Tibial artery (tissue), 4 donors: ENCODE measurements around the gene NKX1-1.

ENCODE experiments used
- DNase-seq, 2 donors: peaks; one replicate each; pipeline ENCODE4 v3.0.0-alpha.2; 2019
- H3K27ac ChIP-seq, 2 donors: fragments of 200-600 bp; sonication (generic) in 1 of 2; 1 replicate in 1 of 2; 2 replicates in 1 of 2; pipeline ENCODE4 v1.5.1; 2018 to 2019; ENCODE audit warnings: mild to moderate bottlenecking in 1 of 2
- H3K27me3 ChIP-seq, 2 donors: fragments of 200-600 bp; sonication (generic) in 1 of 2; one replicate each; pipeline versions ENCODE4 v1.5.1 to v1.6.0; 2016 to 2019
- H3K36me3 ChIP-seq, 3 donors: fragments of 200-600 bp; sonication (generic) in 2 of 3; one replicate each; pipeline ENCODE4 v1.5.1; 2016 to 2019; ENCODE audit warnings: mild to moderate bottlenecking in 2 of 3
- H3K4me1 ChIP-seq, 4 donors: fragments of 200-600 bp; sonication (generic) in 2 of 4; 1 replicate in 3 of 4; 2 replicates in 1 of 4; pipeline ENCODE4 v1.5.1; 2016 to 2019
- H3K4me3 ChIP-seq, 2 donors: fragments of 200-600 bp; sonication (generic) in 1 of 2; 1 replicate in 1 of 2; 2 replicates in 1 of 2; pipeline ENCODE4 v1.5.1; 2018 to 2019; ENCODE audit warnings: mild to moderate bottlenecking in 2 of 2
- H3K9me3 ChIP-seq, 3 donors: fragments of 200-600 bp; sonication (generic) in 1 of 3; one replicate each; pipeline ENCODE4 v1.5.1; 2016 to 2019
- intact Hi-C: fragments of 100-400 bp; cut with DNase I; formaldehyde crosslinking; loops from one replicate; pipeline ENCODE4 v1.15.0; 2023; ENCODE audit warnings: low total_unique reads
- TF ChIP-seq, protein P1 (sequence below), 2 experiments: fragments of 200-600 bp in 1 of 2; fragments of 450-650 bp in 1 of 2; IDR thresholded peaks; one replicate each; pipeline ENCODE4 v1.5.1; 2017 to 2019; ENCODE audit warnings: antibody characterized with exemption in 2 of 2, mild to moderate bottlenecking in 1 of 2, moderate library complexity in 1 of 2

Gene NKX1-1

DNA sequence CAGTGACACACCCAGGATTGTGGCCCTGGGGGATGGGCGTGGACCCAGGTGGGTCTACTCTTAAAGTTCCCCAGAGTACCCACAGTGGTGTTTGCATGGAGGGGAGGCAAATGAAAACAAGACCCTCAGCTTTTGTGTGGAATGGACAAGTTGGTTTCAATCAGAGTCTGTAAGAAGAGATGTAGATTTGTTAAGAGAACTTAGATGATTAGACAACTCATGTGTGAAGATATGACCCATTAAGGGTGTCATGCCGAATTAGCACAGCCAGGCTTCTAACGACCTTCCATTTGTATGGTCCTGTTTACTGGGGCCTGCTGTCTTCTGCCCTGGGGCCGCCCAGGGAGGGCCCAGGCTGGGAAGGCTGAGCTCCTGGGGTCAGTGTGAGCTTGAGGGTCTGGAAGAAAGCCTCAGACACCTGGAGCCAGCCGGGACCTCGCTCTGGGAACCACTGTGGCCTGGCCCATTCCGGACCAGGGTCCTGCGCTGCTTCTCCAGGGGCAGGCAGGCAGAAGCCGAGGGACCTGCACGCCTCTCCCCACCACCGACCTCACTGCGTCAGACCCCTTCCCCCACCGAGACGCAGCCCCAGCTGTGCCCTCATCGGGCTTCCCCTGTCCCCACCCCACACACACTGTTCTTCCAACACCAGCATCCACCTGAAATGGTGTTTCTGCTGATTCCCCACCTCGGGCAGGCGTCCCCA is 38.9 kb downstream of the NKX1-1 start:
- Histone ChIP-seq H3K36me3 (peaks cover 18 to 62% (median 48%) of the 10 kb centered on the region in 3 donors), H3K27me3 (no peaks in the 10 kb centered on the region), H3K9me3 (no peaks in the 10 kb centered on the region), H3K4me3 (no peak overlapping the region), H3K4me1 (peaks cover 0 to 7% (median 0%) of the 10 kb centered on the region in 4 donors), H3K27ac (no peak overlapping the region)
- TF ChIP-seq, protein P1, sequence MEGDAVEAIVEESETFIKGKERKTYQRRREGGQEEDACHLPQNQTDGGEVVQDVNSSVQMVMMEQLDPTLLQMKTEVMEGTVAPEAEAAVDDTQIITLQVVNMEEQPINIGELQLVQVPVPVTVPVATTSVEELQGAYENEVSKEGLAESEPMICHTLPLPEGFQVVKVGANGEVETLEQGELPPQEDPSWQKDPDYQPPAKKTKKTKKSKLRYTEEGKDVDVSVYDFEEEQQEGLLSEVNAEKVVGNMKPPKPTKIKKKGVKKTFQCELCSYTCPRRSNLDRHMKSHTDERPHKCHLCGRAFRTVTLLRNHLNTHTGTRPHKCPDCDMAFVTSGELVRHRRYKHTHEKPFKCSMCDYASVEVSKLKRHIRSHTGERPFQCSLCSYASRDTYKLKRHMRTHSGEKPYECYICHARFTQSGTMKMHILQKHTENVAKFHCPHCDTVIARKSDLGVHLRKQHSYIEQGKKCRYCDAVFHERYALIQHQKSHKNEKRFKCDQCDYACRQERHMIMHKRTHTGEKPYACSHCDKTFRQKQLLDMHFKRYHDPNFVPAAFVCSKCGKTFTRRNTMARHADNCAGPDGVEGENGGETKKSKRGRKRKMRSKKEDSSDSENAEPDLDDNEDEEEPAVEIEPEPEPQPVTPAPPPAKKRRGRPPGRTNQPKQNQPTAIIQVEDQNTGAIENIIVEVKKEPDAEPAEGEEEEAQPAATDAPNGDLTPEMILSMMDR (IDR thresholded peaks at IDR 0.05) = no peak
- intact Hi-C loops = no loop called here
- DNase-seq = peak in 1 of 2 donors; percentile 59

DNA sequence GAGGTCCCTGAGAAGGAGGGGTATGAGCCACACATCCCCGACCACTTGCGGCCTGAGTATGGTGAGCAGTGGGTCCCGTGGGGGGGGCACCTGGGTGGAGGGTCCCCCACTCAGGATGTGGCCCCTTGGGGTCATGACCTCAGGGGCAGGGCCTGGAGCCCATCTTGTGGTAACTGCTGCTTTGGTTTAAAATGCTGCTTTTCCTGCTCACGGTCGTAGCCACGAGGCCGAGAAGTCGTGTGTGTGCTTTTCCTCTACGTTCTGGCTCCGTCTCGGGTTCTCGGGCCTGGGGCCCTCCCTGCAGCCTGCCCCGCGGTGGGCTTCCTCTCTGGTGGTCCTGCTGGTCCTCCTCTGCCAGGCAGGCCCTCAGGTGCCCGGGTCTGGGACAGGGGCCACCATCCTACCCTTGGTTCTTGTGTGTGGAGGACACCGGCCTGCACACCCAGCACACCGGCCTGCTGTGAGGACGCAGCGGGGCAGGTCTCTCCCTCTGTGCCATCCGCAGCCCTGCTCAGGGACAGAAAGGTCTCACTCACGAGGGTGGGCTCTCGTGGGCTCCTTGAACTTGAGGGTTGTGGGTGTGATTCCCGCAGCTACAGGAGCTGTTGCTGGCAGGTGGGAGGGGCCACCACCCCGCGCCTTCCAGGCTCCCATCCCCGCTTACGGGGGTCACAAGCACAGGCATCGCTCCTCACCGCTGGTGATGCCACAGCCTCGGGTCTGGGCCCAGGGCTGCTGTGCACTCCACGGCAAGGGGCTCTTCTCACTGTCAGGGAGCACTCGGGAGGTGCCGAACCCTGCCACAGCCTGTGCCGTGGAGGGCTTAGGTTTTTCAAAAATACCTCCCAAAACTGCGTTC is 39.6 kb downstream of the NKX1-1 start:
- peak in 1 of 2 donors; percentile 54 for DNase-seq
- peaks cover 15 to 55% (median 42%) of the 10 kb centered on the region in 3 donors for H3K36me3 ChIP-seq

DNA sequence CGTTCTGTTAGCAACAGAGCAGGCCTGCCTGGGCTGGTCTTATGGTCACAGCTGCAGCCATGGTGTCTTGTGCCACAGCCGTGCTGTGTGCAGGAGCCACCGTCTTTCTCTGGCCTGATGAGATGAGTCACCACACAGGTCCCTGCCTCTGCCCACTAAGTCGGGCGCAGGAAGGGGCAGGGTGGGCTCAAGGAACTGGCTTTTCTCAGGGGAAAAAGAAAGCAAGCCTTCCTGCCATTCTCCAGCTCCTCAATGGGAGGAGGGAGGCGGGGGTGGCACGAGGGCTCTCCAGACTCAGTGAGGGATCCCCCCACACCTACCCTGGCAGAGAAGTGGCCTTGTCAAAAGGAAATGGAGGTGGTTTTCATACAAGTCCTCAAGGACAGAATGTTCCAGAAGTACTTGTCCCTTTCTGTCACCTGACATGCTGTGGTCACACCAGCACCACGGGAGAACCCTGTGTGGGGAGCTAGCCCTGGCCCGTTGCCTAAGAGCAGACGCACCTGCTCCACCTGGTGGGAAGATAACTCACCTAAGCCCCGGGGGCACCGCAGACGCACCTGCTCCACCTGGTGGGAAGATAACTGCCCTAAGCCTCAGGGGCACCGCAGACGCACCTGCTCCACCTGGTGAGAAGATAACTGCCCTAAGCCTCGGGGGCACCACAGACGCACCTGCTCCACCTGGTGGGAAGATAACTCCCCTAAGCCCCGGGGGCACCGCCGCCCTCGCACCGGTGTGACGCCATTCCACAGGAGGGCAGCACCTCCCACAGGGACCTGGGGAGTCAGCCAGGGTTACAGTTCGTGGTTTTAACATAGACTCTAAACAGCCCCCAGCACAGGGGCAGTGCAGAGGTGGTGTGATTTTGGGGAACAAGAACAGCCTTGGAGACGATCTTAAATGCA is 40.7 kb downstream of the NKX1-1 start:
- intact Hi-C loops = loop anchor here (1.0 kb wide), 1 partner anchor 199 kb away; no protein-coding TSS in a partner anchor
- Histone ChIP-seq H3K9me3 (no peaks in the 10 kb centered on the region), H3K27me3 (no peaks in the 10 kb centered on the region), H3K4me1 (peaks cover 0 to 7% (median 0%) of the 10 kb centered on the region in 4 donors), H3K27ac (no peak overlapping the region), H3K36me3 (peaks cover 10 to 50% (median 31%) of the 10 kb centered on the region in 3 donors), H3K4me3 (no peak overlapping the region)
- TF ChIP-seq, protein P1 (IDR thresholded peaks at IDR 0.05) = no peak
- no peak for DNase-seq

More for the DNA sequence above, 39.6 kb downstream of the NKX1-1 start:
- H3K27me3 ChIP-seq = no peaks in the 10 kb centered on the region
- H3K27ac ChIP-seq = no peak overlapping the region
- H3K4me3 ChIP-seq = no peak overlapping the region
- peaks cover 0 to 7% (median 0%) of the 10 kb centered on the region in 4 donors for H3K4me1 ChIP-seq
- H3K9me3 ChIP-seq = no peaks in the 10 kb centered on the region
- intact Hi-C loops = loop anchor here (1.0 kb wide), 1 partner anchor 198 kb away; no protein-coding TSS in a partner anchor
- TF ChIP-seq, protein P1 (IDR thresholded peaks at IDR 0.05) = no peak

DNA sequence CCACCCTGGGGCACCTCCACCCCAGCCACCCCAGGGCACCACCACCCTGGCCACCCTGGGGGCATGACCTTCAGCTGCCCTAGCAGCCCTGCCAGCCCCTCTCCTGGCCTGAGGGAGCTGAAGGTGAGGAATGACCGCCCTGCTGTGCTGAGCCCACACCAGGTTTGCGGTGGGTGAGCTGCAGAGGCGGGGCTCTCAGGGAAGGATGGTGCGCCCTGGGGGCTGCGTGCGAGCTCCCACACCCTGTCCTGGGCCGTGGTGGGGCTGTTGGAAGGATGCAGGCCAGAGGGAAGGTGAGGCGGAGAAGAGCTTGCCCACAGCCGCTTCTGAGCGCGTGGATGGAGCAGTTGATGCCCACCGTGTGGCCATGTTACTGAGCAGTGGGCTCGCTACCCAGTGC is 41.5 kb downstream of the NKX1-1 start:
- H3K27me3 ChIP-seq = no peaks in the 10 kb centered on the region
- no peak overlapping the region for H3K27ac ChIP-seq
- peaks cover 0 to 7% (median 0%) of the 10 kb centered on the region in 4 donors for H3K4me1 ChIP-seq
- intact Hi-C loops = no loop called here
- TF ChIP-seq, protein P1 (IDR thresholded peaks at IDR 0.05) = no peak
- no peaks in the 10 kb centered on the region for H3K9me3 ChIP-seq
- peaks cover 14 to 52% (median 35%) of the 10 kb centered on the region in 3 donors for H3K36me3 ChIP-seq
- DNase-seq = no peak
- H3K4me3 ChIP-seq = no peak overlapping the region

DNA sequence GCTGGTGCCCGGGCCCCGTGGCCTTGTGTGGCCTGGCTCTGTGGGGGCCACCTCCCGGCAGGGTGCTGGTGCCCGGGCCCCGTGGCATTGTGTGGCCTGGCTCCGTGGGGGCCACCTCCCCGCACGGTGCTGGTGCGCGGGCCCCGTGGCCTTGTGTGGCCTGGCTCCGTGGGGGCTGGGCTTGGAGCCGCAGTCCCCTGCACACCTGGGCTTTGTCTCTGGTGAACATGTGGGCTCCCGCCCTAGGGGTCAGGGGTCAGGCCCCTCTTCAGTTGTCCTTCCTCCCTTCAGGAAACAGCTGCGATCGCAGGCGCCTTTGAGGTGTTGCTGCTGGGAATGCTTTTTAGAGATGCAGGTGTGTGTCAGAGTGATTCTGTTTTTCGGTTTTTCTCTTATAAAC is 42.0 kb downstream of the NKX1-1 start:
- Histone ChIP-seq H3K9me3 (no peaks in the 10 kb centered on the region), H3K36me3 (peaks cover 16 to 55% (median 40%) of the 10 kb centered on the region in 3 donors), H3K4me1 (peaks cover 0 to 7% (median 0%) of the 10 kb centered on the region in 4 donors), H3K27me3 (no peaks in the 10 kb centered on the region), H3K4me3 (no peak overlapping the region), H3K27ac (no peak overlapping the region)
- TF ChIP-seq, protein P1 (IDR thresholded peaks at IDR 0.05) = no peak
- no peak for DNase-seq
- intact Hi-C loops = no loop called here
